ES-I3 (cell line): Measurements from ENCODE around the gene KCNMB3.

Experiments
- H3K36me3 ChIP-seq: 2 replicates; pipeline ENCODE4 v1.6.1; 2013; ENCODE audit warnings: mild to moderate bottlenecking, low read length, control low read depth, moderate library complexity; ENCODE audit not compliant: insufficient read depth
- H3K4me1 ChIP-seq: 2 replicates; pipeline ENCODE4 v1.6.1; 2013; ENCODE audit warnings: mild to moderate bottlenecking, control low read depth, low read length; ENCODE audit not compliant: insufficient read depth
- H3K9ac ChIP-seq: 2 replicates; pipeline ENCODE4 v1.6.1; 2013; ENCODE audit warnings: low read depth, mild to moderate bottlenecking, low read length, moderate library complexity
- H3K9me3 ChIP-seq: 2 replicates; pipeline ENCODE4 v1.6.1; 2013; ENCODE audit warnings: mild to moderate bottlenecking, low read length, moderate library complexity; ENCODE audit not compliant: control insufficient read depth, insufficient read depth

Gene KCNMB3, protein sequence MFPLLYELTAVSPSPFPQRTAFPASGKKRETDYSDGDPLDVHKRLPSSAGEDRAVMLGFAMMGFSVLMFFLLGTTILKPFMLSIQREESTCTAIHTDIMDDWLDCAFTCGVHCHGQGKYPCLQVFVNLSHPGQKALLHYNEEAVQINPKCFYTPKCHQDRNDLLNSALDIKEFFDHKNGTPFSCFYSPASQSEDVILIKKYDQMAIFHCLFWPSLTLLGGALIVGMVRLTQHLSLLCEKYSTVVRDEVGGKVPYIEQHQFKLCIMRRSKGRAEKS

DNA sequence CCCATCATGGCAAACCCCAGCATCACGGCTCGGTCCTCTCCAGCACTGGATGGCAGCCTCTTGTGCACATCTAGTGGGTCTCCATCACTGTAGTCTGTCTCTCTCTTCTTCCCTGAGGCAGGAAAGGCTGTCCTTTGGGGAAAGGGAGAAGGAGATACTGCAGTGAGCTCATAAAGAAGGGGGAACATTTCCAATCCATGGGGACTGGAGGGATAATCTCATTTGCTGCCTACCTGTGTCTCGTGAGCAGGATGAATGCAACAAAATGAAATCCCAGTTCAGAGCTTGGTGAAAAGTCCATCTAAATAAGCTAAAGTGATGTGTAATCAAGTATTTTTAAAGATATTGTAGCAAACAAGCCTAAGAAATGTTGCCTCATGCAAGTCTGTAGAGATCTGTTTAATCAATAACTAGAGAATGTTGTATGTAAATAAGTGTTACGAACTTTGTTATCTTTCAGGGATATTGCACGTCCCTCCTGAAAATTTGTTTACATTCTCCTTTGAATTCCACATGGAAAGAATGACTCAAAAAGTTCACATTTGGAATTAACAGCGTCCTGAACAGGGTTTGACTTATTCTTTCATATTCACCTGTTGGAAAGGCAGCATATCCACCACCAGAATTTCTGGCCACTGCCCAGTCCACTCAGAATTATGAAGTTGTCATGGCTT, at the start of gene KCNMB3:
Gene KCNMB3, minus strand, starts transcription at position 312 of the 674 bp plus-strand sequence. Its CDS starts 124 bp downstream, at position 188.
- Histone ChIP-seq H3K9me3 (no peaks in the 10 kb centered on the region), H3K9ac (no peak within 1 kb of the TSS), H3K4me1 (no peaks in the 10 kb centered on the region), H3K36me3 (peaks cover 3% of the 10 kb centered on the region; the same call in 1 of the 2 replicates)

DNA sequence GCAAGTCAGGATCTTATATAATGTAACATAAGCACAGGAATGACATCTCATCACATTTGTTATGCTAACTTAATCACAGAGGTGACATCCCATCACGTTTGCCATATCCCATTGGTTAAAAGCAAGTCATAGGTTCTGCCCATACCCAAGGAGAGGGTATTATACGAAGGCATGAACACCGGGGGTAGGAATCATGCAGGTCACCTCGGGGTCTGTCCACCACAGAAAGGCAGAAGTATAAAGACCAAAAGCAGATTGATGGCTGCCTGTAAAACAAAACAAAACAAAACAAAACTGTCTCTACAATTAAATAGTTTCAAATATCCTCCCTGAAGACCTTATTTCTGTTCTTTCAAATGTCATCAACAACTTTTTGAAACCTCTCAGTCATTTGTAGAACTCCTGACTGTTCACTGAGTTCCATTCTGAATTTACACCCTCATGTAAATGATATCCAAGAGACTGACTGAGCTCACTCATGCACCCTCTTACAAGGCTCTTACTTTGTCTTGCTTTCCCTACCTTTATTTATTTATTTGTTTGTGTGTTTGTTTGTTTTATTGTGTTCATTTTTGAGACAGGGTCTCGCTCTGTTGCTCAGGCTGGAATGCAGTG, 49.2 kb upstream of the KCNMB3 start:
- Histone ChIP-seq H3K36me3 (no peaks in the 10 kb centered on the region), H3K9me3 (no peaks in the 10 kb centered on the region), H3K9ac (no peak overlapping the region), H3K4me1 (peaks cover 6% of the 10 kb centered on the region; the same call in 1 of the 2 replicates)

DNA sequence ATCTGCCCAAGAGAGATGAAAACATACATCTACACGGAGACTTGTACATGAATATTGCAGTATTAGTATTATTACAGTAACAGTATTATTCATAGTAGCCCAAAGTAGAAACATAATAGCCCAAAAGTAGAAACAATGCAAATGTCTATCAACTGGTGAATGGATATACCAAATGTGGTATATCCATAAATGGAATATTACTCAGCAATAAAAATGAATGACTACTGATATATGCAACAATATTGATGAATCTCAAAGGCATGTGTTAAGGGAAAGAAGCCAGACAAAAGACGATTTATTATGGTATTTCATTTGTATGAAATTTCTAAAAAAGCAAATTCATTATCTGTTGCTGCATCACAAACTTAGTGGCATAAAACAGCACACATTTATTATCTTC, 48.4 kb upstream of the KCNMB3 start:
- H3K9ac ChIP-seq: no peak overlapping the region
- H3K4me1 ChIP-seq: peaks cover 10% of the 10 kb centered on the region; the same call in 1 of the 2 replicates
- no peaks in the 10 kb centered on the region for H3K9me3 ChIP-seq
- no peaks in the 10 kb centered on the region for H3K36me3 ChIP-seq

DNA sequence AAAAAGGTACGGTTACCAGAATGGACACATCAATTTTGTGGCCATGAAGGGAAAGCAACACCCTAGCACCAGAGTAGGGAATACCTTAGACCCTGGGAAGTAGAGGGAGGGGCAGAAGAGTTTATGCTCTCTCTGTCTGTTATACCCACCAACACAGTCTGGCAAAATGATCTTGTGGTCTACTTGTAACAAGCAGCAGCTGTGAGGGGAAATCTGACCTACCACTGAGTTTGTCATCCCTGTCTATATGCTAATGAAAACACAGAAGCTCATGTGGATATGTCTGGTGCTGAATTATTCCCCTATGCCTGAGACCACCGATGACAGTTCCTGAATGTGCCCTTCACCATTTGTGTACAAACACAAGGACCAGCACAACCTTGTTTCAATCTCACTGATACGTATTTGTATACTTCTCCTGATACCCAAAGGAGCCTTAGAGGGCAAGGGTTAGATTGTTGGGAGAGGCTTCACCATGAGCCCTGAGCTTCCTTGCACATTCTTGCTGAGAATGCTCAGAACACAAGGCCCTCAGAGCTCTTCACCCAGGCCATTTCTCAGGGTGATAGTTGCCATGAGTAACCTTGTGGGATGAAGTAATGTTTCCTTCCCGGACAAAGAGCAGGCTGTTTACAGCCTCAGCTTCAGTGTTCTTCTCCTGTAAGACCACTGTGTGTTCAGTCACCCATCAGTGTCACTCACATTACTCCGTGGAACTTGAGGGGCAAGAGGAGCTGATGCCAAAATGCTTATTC, 47.2 kb upstream of the KCNMB3 start:
- H3K36me3 ChIP-seq: no peaks in the 10 kb centered on the region
- H3K4me1 ChIP-seq: peaks cover 10% of the 10 kb centered on the region; the same call in 1 of the 2 replicates
- H3K9me3 ChIP-seq: no peaks in the 10 kb centered on the region
- no peak overlapping the region for H3K9ac ChIP-seq

DNA sequence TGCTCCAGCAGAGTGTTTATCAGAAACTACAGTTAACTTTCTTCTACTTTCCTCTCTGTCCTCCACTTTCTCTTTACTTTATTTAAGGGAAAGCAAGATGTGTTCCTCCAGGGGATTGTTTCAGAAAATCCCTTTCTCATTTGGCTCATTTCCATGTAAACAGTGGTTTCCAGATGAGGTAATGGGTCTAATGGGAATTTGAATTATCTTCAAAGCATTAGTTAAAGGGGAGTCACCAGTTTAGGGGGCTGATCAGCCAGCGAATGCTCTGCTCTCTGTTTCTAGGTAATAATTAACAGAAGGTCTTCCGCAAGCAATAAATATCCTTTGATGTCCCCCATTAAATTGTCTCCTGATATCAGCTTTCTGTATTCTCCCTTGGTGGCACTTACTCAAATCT, 41.5 kb upstream of the KCNMB3 start:
- Histone ChIP-seq H3K4me1 (peaks cover 10% of the 10 kb centered on the region; the same call in 1 of the 2 replicates), H3K36me3 (no peaks in the 10 kb centered on the region), H3K9ac (no peak overlapping the region), H3K9me3 (no peaks in the 10 kb centered on the region)

DNA sequence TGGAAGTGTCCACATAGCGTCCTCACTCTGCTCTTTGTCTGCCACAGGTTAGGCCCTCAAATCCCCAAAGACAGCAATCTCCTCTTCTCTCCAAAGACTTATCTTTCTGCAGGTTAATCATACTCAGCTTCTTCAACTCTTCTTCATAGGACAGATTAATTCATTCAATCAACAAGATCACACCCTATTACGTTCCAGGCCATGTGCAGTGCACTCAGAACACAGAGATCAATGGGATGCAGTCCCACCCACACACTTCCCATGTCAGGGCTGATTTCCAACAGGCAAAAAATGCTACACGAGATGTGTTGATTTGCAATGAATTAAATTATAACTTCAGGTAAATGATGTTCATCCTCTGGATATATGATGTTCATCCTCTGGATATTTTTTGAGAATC, 38.4 kb upstream of the KCNMB3 start:
- no peaks in the 10 kb centered on the region for H3K36me3 ChIP-seq
- H3K9me3 ChIP-seq: no peaks in the 10 kb centered on the region
- H3K9ac ChIP-seq: no peak overlapping the region
- H3K4me1 ChIP-seq: no peaks in the 10 kb centered on the region

DNA sequence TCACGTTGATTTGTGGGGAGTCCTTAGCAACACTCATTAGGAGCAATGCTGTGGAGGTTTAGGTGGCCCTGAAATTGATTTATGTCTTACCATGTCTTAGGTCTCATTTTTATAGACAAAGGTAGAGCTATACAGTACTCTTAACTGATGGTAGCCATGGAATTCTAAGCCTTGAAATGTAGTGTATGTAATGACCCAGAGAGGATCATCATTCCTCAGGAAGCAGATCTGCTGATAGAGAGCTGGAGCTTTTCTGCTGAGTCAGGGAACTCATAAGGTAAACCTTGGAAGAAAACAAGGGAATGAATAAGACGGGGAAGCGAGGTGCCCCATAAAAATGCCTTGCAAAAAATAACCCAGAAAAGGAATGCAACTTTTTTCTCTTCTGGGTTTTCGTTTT, 37.9 kb upstream of the KCNMB3 start:
- no peaks in the 10 kb centered on the region for H3K9me3 ChIP-seq
- H3K9ac ChIP-seq: no peak overlapping the region
- no peaks in the 10 kb centered on the region for H3K36me3 ChIP-seq
- no peaks in the 10 kb centered on the region for H3K4me1 ChIP-seq

DNA sequence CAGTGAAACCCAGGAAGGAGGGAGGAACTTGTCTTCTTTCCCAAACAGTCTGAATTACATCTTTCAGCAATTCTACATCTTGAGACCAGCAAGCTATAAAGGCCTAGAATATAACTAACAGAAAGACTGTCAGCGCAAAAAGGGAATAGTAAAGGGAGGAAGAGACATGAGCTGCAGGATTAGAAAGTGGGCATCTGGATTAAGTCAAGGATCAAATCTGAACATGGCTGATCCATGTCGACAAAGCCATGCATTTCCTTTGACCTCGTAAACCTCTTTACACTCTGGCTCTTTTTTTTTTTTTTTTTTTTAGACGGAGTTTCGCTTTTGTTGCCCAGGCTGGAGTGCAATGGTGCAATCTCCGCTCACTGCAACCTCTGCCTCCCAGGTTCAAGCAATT, 35.4 kb upstream of the KCNMB3 start:
- Histone ChIP-seq H3K9me3 (no peaks in the 10 kb centered on the region), H3K4me1 (no peaks in the 10 kb centered on the region), H3K36me3 (no peaks in the 10 kb centered on the region), H3K9ac (no peak overlapping the region)

DNA sequence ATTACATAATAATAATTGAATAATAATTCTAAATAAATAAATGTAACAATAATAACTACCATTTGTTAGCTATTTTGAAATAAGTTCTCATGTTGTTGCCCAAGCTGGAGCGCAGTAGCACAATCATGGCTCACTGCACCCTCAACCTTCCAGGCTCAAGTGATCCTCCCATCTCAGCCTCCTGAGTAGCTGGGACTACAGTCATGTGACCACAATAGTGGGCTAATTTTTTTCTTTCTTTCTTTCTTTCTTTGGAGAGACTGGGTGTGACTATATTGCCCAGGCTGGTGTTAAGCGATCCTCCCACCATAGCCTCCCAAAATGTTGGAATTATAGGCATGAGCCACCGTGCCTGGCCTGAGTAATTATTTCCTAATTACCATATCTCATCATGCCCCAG, 30.9 kb upstream of the KCNMB3 start:
- Histone ChIP-seq H3K9me3 (no peaks in the 10 kb centered on the region), H3K4me1 (peaks cover 7% of the 10 kb centered on the region; the same call in 1 of the 2 replicates), H3K9ac (no peak overlapping the region), H3K36me3 (no peaks in the 10 kb centered on the region)

DNA sequence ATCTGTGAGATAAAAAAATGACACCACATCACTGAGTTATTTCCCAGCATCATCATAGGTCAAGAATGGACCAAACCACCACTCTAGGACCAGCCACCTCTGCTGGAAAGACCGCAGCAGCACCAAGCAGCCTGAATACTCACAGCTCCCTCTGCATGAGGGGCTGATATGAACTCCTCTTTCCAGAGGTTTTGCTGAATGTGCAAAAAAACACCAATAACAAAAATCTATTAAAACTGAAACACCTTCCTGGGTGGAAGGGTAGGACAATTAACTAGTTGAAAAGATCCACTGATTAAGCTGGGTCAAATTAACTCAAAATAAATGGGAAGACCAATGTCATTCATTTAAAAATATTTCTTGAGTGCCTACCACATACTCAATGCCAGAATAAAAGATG, 28.9 kb upstream of the KCNMB3 start:
- Histone ChIP-seq H3K4me1 (peaks cover 7% of the 10 kb centered on the region; the same call in 1 of the 2 replicates), H3K36me3 (no peaks in the 10 kb centered on the region), H3K9ac (no peak overlapping the region), H3K9me3 (no peaks in the 10 kb centered on the region)

DNA sequence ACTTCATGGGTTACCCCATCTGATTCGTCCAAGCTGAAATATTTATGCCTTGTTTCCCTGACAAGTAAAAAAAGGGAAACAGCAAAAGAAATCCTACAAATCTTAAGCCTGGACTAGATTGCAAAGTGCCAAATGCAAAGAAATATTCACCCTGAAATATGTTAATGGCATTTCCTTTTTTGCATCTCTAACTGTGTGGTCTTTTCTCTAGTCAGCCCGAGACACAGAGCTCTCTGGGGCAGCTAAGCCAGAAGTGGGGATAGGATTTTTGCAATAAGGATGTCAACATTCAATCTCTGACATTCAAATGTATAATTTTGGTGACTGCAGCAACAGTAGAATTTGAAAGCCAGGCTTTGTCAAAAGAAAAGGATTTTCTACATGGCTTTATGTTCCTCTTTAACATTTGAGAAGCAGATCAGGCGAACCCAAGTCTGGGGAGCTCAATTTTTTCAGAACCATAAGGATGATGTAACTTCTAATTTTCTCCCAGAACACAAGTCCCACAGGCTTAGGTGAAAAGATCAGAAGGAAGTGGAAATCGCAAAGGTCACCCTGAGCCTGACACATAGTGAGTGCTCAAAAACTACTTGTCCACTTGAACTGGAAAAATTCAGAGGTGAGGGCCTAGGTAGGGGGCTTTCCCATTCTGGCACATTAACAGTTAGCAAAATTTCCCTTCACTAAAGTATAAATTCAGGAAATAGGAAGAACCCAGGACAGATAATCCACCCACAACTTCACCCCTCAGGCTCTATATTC, 28.2 kb upstream of the KCNMB3 start:
- Histone ChIP-seq H3K9ac (no peak overlapping the region), H3K4me1 (peaks cover 7% of the 10 kb centered on the region; the same call in 1 of the 2 replicates), H3K36me3 (no peaks in the 10 kb centered on the region), H3K9me3 (no peaks in the 10 kb centered on the region)

DNA sequence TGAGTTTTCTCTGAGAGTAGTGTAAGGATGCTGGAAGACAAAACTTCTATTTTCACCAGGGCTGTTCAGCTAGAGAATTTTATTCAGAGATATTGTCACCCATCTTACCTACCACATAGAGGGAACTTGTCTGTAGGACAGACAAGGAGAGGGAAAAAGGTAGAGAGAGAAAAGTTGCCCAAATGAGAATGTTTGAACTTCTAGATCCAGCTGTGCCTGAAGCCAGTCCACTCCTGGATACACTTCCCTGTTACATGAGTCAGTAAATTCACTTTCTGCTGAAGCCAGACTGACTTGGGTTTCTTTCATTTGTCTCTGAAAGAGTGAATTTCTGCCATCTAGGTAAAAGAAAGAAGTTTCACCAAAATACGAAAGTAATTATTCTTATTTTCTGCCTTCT, 27.2 kb upstream of the KCNMB3 start:
- Histone ChIP-seq H3K36me3 (no peaks in the 10 kb centered on the region), H3K4me1 (peaks cover 7% of the 10 kb centered on the region; the same call in 1 of the 2 replicates), H3K9me3 (no peaks in the 10 kb centered on the region), H3K9ac (no peak overlapping the region)

DNA sequence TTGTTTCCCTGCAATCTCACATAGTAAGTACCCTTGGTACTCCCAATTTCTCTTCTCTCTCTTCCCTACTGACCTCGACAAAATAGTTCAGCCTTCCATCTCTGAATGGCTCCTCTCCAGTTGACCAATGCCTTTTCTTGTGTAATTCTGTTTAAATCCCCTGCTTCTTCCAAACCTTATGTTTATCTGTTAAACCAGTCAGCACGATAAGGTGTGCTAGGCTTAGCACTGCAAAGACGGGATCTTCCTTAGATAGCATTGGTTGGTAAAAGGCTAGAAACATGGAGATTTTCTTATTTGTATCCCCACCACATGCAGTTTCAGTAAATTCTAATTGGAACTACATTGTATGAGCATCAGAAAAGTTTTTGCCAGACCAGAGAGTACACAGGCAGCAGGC, 25.8 kb upstream of the KCNMB3 start:
- H3K4me1 ChIP-seq: peaks cover 7% of the 10 kb centered on the region; the same call in 1 of the 2 replicates
- H3K9ac ChIP-seq: no peak overlapping the region
- no peaks in the 10 kb centered on the region for H3K9me3 ChIP-seq
- no peaks in the 10 kb centered on the region for H3K36me3 ChIP-seq

DNA sequence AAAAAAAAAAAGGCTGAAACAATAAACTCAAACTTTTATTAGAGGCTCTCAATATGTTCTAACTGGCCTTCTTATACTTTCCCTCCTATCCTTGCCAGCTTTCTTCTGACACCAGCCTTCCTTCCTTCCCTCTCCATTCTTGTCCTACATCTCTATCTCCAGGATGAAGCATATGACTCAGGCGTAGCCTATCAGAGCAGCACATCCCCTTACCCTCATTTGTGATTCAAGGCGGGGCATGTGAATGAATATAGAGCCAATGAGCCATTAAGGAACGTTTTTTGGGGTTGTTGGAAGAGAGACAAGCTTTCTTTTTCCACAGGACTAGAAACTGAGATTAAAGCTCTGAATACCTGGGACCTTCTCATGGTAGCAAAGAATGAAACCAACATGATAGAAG, 25.1 kb upstream of the KCNMB3 start:
- peaks cover 7% of the 10 kb centered on the region; the same call in 1 of the 2 replicates for H3K4me1 ChIP-seq
- no peak overlapping the region for H3K9ac ChIP-seq
- no peaks in the 10 kb centered on the region for H3K36me3 ChIP-seq
- no peaks in the 10 kb centered on the region for H3K9me3 ChIP-seq
